ENCODE data around the gene FBXL19. TPM values are rescaled to one million over a fixed set of nuclear protein-coding genes. Genes with fewer than 3 reads are reported as not detected.

FBXL19 gene
- total and polyA plus RNA-seq, 2 of the 8 experiments (the other 6 are each of a cell fraction or from before 2014, with no cell fraction given), result 47.2 to 72.2 TPM

GRCh38 chr16:30996985-30997724 is 73.8 kb downstream of the FBXL19 start:
- peaks cover 0 to 15% (median 10%) of the 10 kb centered on the region in 4 experiments; a peak in 6 of 7 replicates for H3K4me1 ChIP-seq (replicated peaks in 1 of 4; ENCODE audit: control insufficient read depth in 3 of 4, insufficient read depth in 4 of 4, low read length in 3 of 4)
- no peak overlapping the region for H2BK12ac ChIP-seq (ENCODE audit: low read depth, low read length)
- no peaks in the 10 kb centered on the region; a peak in 1 of 7 replicates for H3K27me3 ChIP-seq (replicated peaks in 1 of 4; ENCODE audit: control insufficient read depth in 3 of 4, extremely low read depth in 1 of 4, insufficient read depth in 3 of 4, low read length in 3 of 4)
- H3K36me3 ChIP-seq (ENCODE audit: control insufficient read depth in 2 of 4, insufficient read depth in 4 of 4, low read length in 3 of 4), result no peaks in the 10 kb centered on the region
- H2BK120ac ChIP-seq (replicated peaks; ENCODE audit: low read depth, low read length), result no peak overlapping the region
- H4K5ac ChIP-seq (ENCODE audit: insufficient read length, low read depth, low read length), result peak overlapping the region; percentile 51
- 0 out of 2 replicates have a peak overlapping the region, but pooled peaks have one; percentile 95 for H2BK15ac ChIP-seq (ENCODE audit: low read length)
- peak overlapping the region; percentile 68; the same call in 1 of the 2 replicates for H2BK5ac ChIP-seq (ENCODE audit: low read depth, low read length)
- H3K14ac ChIP-seq (ENCODE audit: insufficient read length), result no peak overlapping the region
- no peak overlapping the region for H4K8ac ChIP-seq (ENCODE audit: extremely low read depth, insufficient read depth, low read length)
- CTCF ChIA-PET (ENCODE audit: partially characterized antibody), result interaction anchor here (2.0 kb wide), 1 partner anchor 11 kb away, joined by 10 read pairs; the partner anchor contains the start of gene HSD3B7
- 0 out of 2 replicates have a peak, but pooled peaks cover under 1% of the 10 kb centered on the region for H3K79me1 ChIP-seq (ENCODE audit: low read depth, low read length)
- H3K4ac ChIP-seq (replicated peaks; ENCODE audit: insufficient read length, low read depth, low read length), result no peak overlapping the region
- no peak overlapping the region for H4K91ac ChIP-seq (replicated peaks; ENCODE audit: insufficient read length, low read length)
- H3K9me3 ChIP-seq (ENCODE audit: insufficient read depth in 2 of 2, low read depth in 1 of 2, low read length in 1 of 2), result no peaks in the 10 kb centered on the region
- no peak overlapping the region for H2AK5ac ChIP-seq (ENCODE audit: low read depth, low read length)
- H4K20me1 ChIP-seq (replicated peaks in 1 of 2; ENCODE audit: control insufficient read depth in 1 of 2, insufficient read depth in 2 of 2, low read length in 2 of 2), result no peaks in the 10 kb centered on the region
- no peak for FAIRE-seq
- H3K56ac ChIP-seq (replicated peaks; ENCODE audit: insufficient read length, low read depth, low read length), result peak overlapping the region; percentile 42
- peaks cover 12% of the 10 kb centered on the region for H3K23me2 ChIP-seq (ENCODE audit: low read depth, low read length)
- H3K9ac ChIP-seq (replicated peaks in 1 of 4; ENCODE audit: extremely low read depth in 1 of 4, low read depth in 3 of 4, low read length in 3 of 4), result peak overlapping the region in 3 of 4 experiments; percentile 35 to 53 (median 48); a peak in 5 of 7 replicates
- POLR2A ChIA-PET (ENCODE audit: partially characterized antibody), result interaction anchor here (0.6 to 2.3 kb wide), 7 partner anchors 11 to 61 kb away, joined by 3 to 20 read pairs (median 3); partner anchors contain the start of genes HSD3B7 and SETD1A
- no peaks in the 10 kb centered on the region for H3K79me2 ChIP-seq (ENCODE audit: control insufficient read depth in 1 of 2, insufficient read depth in 2 of 2, low read length in 2 of 2)
- peak overlapping the region; percentile 91 for H3K18ac ChIP-seq (ENCODE audit: extremely low read depth, low read length)
- 4% methylated on average over 45 of the region's 60 CpGs; no CpG with 5 or more reads in 1 of the 2 experiments for WGBS, 2 experiments (ENCODE audit: extremely low coverage in 1 of 2, insufficient coverage in 1 of 2, insufficient read length in 1 of 2, insufficient replicate concordance in 2 of 2, low coverage in 1 of 2, low lambda C conversion rate in 2 of 2, missing lambda C conversion rate in 1 of 2)
- peak overlapping the region; percentile 68; the same call in 1 of the 2 replicates for H2AFZ ChIP-seq (ENCODE audit: low read length)
- peak overlapping the region; percentile 53 to 81 (median 64) for H3K4me3 ChIP-seq (ENCODE audit: extremely low read depth in 1 of 4, insufficient read depth in 2 of 4, low read depth in 3 of 4, low read length in 4 of 4)
- H2BK20ac ChIP-seq (ENCODE audit: low read length), result no peak overlapping the region
- peak; percentile 77 to 89 for DNase-seq (ENCODE audit: low read depth in 1 of 2, low spot score in 2 of 2)
- no peak overlapping the region; the same call in 1 of the 2 replicates for H3K27ac ChIP-seq (ENCODE audit: low read depth, low read length)
- H3K23ac ChIP-seq (ENCODE audit: insufficient read length), result no peak overlapping the region
- H3K4me2 ChIP-seq (ENCODE audit: insufficient read depth in 1 of 2, low read depth in 2 of 2, low read length in 2 of 2), result peak overlapping the region; percentile 95 to 100
- no peak for TF ChIP-seq SAP30 (IDR thresholded peaks at IDR 0.05; ENCODE audit: insufficient read depth, insufficient replicate concordance, low read length)
- peak; percentile 45 for TF ChIP-seq KDM4A (IDR thresholded peaks at IDR 0.05; ENCODE audit: low read depth, low read length, severe bottlenecking)
- no peak for TF ChIP-seq BRCA1 (IDR thresholded peaks at IDR 0.05; ENCODE audit: low read depth, low read length)
- no peak for TF ChIP-seq CEBPB (IDR thresholded peaks at IDR 0.05; ENCODE audit: low read depth, low read length)
- peak; percentile 17; the same call in 1 of the 2 replicates for TF ChIP-seq RBBP5 (IDR thresholded peaks at IDR 0.05; ENCODE audit: borderline replicate concordance, low read depth, low read length)
- TF ChIP-seq BACH1 (IDR thresholded peaks at IDR 0.05; ENCODE audit: low read length), result no peak
- no peak for TF ChIP-seq SP4 (IDR thresholded peaks at IDR 0.05; ENCODE audit: low read length)
- TF ChIP-seq TEAD4 (IDR thresholded peaks at IDR 0.05; ENCODE audit: low read depth, low read length), result no peak
- TF ChIP-seq SUZ12 (IDR thresholded peaks at IDR 0.05; ENCODE audit: low read length), result no peak
- TF ChIP-seq TCF12 (IDR thresholded peaks at IDR 0.05; ENCODE audit: low read depth, low read length), result no peak
- TF ChIP-seq NRF1 (IDR thresholded peaks at IDR 0.05; ENCODE audit: low read depth, low read length), result peak; percentile 31; the same call in 1 of the 2 replicates
